ENCODE measurements around the gene ALDH5A1.
A peak's percentile ranks its signal among the peaks of the same experiment; 100 is the strongest.

ALDH5A1 gene

GRCh38 chr6:24494821-24495795 lies at the start of gene ALDH5A1:
TSS of gene ALDH5A1 (plus strand) at chr6:24494969. CDS start at chr6:24494997, 28 bp downstream.
- peak; percentile 61 for DNase-seq

GRCh38 chr6:24445704-24446103 lies 49.1 kb upstream of the ALDH5A1 start:
- no peak for DNase-seq

GRCh38 chr6:24446670-24447069 lies 48.1 kb upstream of the ALDH5A1 start:
- DNase-seq, result no peak

DNA sequence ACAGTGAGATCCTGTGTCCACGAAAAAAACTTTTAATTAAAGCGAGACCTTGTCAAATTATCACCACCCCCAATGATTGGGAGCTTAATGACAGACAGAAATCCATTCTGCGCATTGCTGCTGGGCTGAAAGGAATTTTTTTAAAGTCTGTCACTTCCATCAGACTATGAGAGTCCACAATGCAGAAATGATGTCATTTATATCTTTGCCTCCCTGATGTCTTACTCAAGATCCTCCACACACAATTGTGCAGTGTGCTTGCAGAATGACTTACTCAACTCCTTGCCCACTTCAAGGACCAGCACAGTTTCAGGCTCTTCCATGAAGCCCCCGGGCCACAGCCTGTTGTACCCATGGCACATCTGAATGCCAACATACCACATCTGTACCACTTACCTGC lies 46.4 kb upstream of the ALDH5A1 start:
- DNase-seq, result no peak

DNA sequence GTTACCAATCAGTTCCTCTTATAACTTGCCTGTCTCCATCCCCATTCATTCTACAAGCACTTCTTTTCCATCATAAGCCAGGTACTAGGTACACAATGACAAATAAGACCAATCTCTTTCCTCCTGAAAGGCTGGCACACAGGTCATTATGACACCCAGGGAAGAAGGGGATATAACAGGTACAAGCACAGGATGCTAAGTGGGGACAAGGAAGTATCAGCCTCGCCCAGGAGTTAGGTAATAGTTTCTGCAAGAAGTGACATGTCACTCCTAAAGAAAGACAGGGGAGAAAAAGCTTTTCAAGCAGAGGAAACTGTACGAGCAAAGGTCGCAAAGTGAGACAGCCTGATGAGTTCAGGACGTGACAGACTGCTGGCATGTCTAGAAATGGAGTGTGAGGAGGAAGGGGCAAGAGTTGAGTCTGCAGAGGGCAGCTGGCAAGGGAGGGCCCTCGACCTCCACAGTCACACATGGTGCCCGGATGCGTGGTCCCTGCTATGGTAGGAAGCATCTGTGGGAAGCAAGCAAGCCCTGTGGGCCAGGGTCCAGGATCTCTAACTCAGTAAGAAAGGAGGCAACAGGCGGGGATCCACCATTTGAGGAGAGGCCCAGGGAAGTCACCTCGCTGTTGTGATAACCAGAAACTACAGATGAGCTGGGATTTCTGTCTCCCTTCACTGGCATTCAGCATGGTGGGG lies 45.8 kb upstream of the ALDH5A1 start:
- DNase-seq, result no peak

- no peak for DNase-seq
These were observed 43.0 kb upstream of the ALDH5A1 start for GRCh38 chr6:24451581-24452388.

DNA sequence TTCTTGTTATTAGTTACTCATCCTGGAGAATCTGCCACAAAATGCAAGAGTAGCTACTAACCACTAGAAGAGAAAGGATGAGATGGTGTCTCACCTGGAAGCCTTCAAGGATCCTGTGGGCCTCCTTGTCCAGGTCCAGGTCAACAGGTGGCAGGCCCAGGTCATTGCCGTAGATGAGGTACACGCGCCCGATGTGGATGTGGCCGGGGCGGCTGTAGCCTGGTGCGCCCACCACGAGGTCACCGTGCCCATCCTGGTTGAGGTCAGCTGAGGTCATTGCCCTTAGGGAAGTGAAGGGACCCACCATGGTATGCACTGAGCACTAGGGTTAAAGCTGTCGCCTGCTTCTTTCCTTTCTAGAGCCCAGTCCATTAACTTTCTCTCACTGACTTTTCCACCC lies 40.8 kb upstream of the ALDH5A1 start:
- no peak for DNase-seq

DNA sequence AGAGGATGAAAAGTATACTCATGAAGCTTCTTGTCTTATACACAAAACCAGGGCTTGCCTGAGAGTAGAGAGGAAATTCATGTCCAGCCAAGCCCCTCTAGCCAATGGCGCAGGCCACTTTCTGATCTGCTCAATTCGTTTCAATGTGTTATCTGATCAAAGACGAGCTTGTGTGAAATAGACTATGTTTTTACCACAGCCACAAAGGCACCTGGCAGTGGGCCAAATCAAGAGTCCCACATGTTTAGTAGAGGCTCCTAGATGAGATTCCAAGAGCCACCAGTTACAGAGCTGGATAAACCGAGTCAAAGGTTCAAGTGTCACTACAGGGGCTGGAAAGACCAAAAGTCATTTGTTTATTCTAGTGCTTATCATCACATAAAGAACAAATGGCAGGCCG lies 40.3 kb upstream of the ALDH5A1 start:
- DNase-seq, result no peak

DNA sequence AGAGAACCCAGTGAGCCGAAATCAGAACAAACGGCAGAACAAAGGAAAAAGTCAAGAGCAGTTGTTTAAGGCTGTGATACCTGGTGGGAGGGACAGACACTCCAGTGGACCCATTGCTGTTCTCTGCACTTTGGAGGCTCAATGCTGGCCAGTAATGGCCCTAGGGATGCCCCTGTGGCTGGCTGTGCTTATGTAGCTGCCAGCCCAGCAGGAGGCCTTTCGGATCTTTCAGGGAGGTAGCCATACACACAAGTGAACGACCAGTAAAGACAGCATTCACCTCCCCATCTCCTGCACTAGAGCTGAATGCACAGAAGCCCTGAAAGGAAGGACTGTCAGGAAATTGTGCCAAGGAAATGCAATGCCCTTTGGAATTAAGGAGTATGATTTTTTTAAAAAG lies 39.7 kb upstream of the ALDH5A1 start:
- no peak for DNase-seq

- DNase-seq, result no peak
These were observed 36.6 kb upstream of the ALDH5A1 start for GRCh38 chr6:24458134-24458533.

DNA sequence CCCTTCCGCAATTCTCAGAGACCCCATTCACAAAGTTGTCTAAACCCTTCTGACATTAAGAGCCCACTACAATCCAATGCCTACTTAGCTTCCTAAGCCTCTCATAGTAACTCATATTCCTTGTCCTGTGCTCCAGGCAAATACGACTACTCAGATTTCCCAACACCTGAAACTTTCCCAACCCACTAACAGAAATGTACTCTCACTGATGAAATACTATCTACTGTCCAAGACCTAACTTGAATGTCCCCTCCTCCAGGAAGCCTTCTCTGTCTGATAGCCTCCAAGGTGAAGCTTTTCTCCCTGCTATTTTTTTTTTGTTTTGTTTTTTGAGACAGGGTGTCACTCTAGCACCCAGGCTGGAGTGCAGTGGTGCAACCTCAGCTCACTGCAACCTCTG lies 35.8 kb upstream of the ALDH5A1 start:
- DNase-seq, result no peak

- DNase-seq, result no peak
These were observed 33.8 kb upstream of the ALDH5A1 start for GRCh38 chr6:24460966-24461365.

DNA sequence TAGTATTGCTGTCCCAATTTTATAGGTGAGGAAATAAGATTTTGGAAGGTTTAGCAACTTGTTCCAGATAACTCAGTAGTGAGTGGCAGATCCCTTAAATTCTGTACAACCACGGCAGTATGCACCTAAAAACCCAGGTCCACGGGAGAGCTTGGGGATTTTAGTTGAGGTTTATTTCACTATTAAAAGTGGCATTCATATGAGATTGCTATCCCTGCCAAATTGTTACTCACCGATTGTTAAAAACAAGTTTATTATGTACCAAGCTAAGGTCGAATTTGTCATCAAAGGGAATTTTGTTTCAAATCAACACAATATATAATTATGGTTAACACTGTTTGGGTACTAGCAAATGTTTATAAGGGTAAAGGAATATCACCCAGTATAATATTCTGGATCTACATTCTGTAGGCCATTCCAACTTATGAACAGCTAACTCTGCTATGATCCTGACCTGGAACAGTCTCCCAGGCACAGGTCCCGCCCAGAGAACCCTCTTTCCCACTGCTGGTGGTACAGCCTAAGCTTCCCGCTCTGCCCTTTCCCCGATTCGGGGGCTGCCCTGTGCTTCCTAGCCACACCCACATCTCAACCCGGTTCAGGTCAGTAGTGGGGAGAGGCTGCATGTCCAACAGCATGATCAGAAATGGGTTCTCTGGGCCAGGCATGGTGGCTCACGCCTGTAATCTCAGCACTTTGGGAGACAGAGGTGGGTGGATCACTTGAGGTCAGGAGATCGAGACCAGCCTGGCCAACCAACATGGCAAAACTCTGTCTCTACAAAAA lies 30.3 kb upstream of the ALDH5A1 start:
- no peak for DNase-seq

- DNase-seq, result no peak
These were observed 25.0 kb upstream of the ALDH5A1 start for GRCh38 chr6:24469811-24470210.

GRCh38 chr6:24472181-24472580 lies 22.6 kb upstream of the ALDH5A1 start:
- no peak for DNase-seq

DNA sequence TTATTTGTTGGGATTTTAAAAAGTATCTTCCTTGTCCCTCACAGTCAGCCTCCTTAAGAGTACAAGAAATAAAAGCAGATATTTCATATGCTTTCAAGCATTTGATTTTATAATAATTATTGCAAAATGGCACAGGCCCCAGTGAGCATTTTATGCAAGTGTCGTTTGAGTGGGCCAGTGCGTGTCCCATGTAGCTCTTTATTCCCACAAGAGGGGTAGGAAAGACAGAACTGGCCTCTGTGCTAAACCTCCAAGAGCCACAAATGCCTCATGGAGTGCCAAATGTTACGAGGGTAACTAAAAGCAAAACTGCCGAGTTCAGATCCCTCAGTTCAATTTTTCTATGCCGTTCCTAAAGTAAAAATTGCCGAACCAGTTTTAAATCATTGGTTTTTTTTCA lies 18.1 kb upstream of the ALDH5A1 start:
- no peak for DNase-seq

DNA sequence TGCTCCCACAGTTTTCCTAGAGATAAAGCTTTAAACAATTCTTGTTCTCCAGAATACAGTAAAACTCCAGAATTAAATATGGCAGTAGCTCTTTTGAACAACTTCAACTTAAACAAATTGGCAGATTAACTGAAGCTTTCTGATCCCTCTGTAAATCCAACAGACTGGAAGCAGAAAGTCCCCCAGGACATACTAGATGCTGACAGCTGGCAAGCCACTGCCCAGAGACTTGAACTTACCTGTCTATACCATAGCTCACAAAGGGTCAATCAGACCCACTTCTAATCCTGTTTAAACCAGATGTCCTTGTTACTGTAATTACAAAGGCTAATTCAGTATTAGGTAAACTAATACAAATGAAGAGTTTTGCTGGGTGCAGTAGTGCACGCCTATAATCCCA lies 17.7 kb upstream of the ALDH5A1 start:
- DNase-seq, result no peak

DNA sequence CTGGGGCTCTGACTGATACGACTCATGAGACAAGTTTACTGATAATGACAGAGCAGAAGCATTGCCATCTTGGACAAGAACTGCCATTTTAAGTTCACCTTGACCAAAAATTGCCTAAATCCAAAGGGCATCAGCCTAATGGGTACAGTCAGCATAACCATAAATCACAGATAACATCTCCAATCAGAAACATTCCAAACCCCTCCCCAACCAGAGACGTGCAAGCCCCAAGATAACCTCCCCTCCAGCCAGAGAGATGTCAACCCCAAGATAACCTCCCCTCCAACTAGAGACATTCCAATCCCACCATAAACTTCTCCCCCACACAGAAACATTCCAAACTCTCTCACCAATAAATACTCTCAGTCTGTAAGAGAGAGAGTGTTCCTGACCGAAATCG lies 15.9 kb upstream of the ALDH5A1 start:
- no peak for DNase-seq

- no peak for DNase-seq
These were observed 14.1 kb upstream of the ALDH5A1 start for GRCh38 chr6:24480705-24481104.

DNA sequence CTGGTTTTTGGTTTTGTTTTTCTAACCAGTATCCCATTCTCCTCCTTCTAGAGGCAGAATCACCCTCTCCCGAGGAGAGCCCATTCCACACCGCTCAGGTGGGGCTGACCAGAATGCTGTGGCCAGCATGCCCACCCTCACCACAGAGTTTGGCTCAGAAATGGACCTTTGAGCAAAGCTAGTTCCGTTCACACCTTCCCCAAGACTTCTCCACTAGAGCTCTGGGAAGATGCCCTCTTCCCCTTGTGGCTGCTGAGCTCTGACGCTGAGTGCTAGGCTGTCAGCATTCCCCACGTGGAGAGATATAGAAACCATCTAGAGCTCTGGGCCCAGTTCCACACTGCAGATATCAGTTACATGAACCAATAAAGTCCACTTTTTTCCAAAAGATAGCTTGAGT lies 13.3 kb upstream of the ALDH5A1 start:
- no peak for DNase-seq

- peak; percentile 24 for DNase-seq
These were observed 10.0 kb upstream of the ALDH5A1 start for GRCh38 chr6:24484657-24485323.

- no peak for DNase-seq
These were observed 8.7 kb upstream of the ALDH5A1 start for GRCh38 chr6:24486065-24486464.
